Measurements from ENCODE around the gene WDR27.

Gene WDR27

DNA sequence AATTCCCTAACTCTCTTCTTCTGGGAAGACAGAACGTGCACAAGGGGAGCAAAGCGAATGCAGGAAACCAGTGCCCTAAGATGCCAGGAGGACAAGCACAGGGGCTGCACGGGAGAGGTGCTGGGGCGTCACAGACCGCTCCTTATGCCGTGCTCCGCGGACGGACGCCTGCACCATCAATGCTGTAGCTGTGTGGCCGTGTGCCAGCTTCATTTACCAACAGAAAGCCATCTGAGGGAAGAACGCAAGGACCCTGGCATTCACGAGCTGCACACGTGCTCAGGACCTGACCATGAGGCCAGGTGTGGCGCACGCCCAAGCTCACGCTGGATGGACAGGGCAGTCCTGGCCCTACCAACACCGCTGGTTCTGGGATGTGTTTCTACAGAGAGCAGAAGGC lies 35.4 kb downstream of the WDR27 start:
- Histone ChIP-seq H3K36me3 (peaks cover 34% of the 10 kb centered on the region), H3K4me1 (no peaks in the 10 kb centered on the region), H3K27me3 (no peaks in the 10 kb centered on the region), H3K4me3 (ENCODE audit: low read depth, low read length) (no peak overlapping the region), H3K9me3 (no peaks in the 10 kb centered on the region)
- TF ChIP-seq, protein P1, sequence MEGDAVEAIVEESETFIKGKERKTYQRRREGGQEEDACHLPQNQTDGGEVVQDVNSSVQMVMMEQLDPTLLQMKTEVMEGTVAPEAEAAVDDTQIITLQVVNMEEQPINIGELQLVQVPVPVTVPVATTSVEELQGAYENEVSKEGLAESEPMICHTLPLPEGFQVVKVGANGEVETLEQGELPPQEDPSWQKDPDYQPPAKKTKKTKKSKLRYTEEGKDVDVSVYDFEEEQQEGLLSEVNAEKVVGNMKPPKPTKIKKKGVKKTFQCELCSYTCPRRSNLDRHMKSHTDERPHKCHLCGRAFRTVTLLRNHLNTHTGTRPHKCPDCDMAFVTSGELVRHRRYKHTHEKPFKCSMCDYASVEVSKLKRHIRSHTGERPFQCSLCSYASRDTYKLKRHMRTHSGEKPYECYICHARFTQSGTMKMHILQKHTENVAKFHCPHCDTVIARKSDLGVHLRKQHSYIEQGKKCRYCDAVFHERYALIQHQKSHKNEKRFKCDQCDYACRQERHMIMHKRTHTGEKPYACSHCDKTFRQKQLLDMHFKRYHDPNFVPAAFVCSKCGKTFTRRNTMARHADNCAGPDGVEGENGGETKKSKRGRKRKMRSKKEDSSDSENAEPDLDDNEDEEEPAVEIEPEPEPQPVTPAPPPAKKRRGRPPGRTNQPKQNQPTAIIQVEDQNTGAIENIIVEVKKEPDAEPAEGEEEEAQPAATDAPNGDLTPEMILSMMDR (IDR thresholded peaks at IDR 0.05; ENCODE audit: low read depth, low read length): no peak
- DNase-seq: no peak

DNA sequence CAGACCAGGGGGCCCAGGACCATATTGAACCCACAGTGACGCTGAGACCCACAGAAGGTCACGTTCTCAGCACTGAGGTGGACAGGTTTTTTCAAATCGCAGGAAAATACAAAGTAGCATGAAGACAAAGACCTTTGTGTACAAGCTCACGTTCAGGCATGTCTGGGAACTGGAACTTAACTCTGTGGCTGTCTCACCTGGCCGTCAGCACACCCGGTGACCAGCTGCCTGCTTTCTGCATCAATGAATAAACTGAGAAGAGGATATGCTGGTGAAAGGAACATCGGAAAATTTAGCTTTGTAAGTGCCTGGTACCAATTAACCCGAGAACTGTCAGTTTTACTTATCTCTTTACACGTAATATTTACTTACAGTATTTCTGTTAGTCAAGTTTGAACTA lies 36.5 kb downstream of the WDR27 start:
- Histone ChIP-seq H3K9me3 (no peaks in the 10 kb centered on the region), H3K4me3 (ENCODE audit: low read depth, low read length) (no peak overlapping the region), H3K36me3 (peaks cover 27% of the 10 kb centered on the region), H3K27me3 (no peaks in the 10 kb centered on the region), H3K4me1 (no peaks in the 10 kb centered on the region)
- no peak for DNase-seq
- TF ChIP-seq, protein P1 (IDR thresholded peaks at IDR 0.05; ENCODE audit: low read depth, low read length): no peak

DNA sequence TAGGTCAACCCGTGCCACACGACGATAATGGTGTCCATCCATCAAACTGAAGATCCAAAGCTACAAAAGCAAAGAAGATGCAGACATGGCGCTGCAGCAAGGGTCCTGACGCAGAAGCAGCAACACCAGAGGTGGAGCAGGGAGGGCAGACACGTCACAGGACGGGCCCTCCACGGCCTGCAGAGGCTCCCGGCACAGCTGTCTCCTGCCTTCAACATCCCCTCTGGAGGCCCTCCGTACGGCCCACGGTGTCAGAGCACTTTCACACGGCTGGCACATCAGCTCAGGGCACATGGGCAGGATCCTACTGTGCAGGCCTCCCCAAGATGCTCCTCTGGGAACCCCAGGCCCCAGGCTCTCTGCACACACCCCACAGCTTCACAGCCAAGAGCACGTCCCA lies 37.6 kb downstream of the WDR27 start:
- H3K36me3 ChIP-seq: peaks cover 30% of the 10 kb centered on the region
- no peak overlapping the region for H3K4me3 ChIP-seq (ENCODE audit: low read depth, low read length)
- no peak for DNase-seq
- no peaks in the 10 kb centered on the region for H3K27me3 ChIP-seq
- no peaks in the 10 kb centered on the region for H3K9me3 ChIP-seq
- no peaks in the 10 kb centered on the region for H3K4me1 ChIP-seq
- TF ChIP-seq, protein P1 (IDR thresholded peaks at IDR 0.05; ENCODE audit: low read depth, low read length): no peak

DNA sequence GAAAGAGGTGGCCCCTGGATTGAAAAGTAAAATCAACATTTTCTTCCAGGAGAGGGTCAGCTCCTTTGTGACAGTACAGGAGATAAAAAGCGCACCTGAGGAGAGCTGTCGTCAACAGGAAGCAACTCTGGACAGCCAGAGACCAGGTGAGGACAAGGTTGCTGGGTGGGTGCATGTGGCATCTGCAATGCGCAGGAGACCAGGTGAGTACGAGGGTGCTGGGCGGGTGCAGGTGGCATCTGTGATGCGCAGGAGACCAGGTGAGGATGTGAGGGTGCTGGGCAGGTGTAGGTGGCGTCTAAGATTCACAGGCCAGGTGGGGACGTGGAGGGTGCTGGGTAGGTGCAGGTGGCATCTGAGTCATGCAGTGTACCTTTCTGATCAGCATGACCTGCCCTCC lies 38.4 kb downstream of the WDR27 start:
- no peaks in the 10 kb centered on the region for H3K4me1 ChIP-seq
- TF ChIP-seq, protein P1 (IDR thresholded peaks at IDR 0.05; ENCODE audit: low read depth, low read length): no peak
- no peak for DNase-seq
- H3K4me3 ChIP-seq (ENCODE audit: low read depth, low read length): no peak overlapping the region
- H3K36me3 ChIP-seq: peaks cover 27% of the 10 kb centered on the region
- no peaks in the 10 kb centered on the region for H3K9me3 ChIP-seq
- H3K27me3 ChIP-seq: no peaks in the 10 kb centered on the region

DNA sequence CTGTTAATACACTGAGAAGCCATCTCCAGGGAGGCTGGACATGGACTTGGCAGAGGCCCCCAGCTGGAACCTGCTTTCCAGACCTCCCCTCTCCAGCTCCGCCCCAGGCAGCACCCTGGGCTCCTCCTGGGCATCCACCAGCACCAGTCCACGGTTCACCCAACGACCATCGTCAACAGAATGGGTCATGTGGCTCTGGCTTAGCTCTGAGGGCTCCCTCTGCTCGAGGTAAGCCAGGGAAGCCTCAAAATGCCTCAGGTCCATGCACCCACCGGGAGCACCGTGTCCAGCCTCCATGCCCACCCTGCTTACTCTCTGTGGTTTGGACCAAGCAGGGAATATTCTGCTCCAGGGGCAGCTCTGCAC lies 40.5 kb downstream of the WDR27 start:
- no peaks in the 10 kb centered on the region for H3K9me3 ChIP-seq
- H3K4me1 ChIP-seq: no peaks in the 10 kb centered on the region
- no peak for DNase-seq
- H3K27me3 ChIP-seq: no peaks in the 10 kb centered on the region
- TF ChIP-seq, protein P1 (IDR thresholded peaks at IDR 0.05; ENCODE audit: low read depth, low read length): no peak
- no peak overlapping the region for H3K4me3 ChIP-seq (ENCODE audit: low read depth, low read length)
- H3K36me3 ChIP-seq: peaks cover 16% of the 10 kb centered on the region

DNA sequence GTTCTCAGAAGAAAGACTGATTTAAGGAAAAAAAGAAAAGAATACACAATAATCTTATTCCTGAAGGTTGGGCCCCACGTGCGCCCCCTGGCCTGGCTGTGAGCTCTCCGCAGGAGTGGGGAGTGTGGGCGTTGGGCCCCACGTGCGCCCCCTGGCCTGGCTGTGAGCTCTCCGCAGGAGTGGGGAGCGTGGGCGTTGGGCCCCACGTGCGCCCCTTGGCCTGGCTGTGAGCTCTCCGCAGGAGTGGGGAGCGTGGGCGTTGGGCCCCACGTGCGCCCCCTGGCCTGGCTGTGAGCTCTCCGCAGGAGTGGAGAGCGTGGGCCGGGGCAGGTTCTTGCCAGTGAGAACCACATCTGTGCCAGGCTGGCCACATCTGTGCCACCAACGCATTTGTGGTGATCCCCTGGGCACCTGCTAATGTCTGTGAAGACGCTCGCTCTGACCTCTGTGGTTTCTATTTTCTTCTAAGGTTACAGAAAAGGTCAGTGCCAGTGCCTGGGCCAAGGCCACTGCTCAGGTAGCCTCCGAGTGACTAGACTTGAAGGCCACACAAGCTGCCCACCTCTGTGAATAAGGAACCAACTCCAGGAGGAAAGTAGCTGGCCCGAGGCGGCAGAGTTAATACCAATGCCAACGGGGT lies 41.0 kb downstream of the WDR27 start:
- H3K27me3 ChIP-seq: no peaks in the 10 kb centered on the region
- no peak for DNase-seq
- H3K36me3 ChIP-seq: peaks cover 16% of the 10 kb centered on the region
- H3K9me3 ChIP-seq: no peaks in the 10 kb centered on the region
- no peak overlapping the region for H3K4me3 ChIP-seq (ENCODE audit: low read depth, low read length)
- TF ChIP-seq, protein P1 (IDR thresholded peaks at IDR 0.05; ENCODE audit: low read depth, low read length): no peak
- no peaks in the 10 kb centered on the region for H3K4me1 ChIP-seq

Measured in BE2C (cell line).